DND-41 (cell line): Measurements from ENCODE around the gene CCNC.

Experiments used
- ATAC-seq: fragments of 200-7000 bp; cut with Tn5 transposase; 3 replicates; pipeline ENCODE4 v1.9.1; 2021; ENCODE audit warnings: low read depth; ENCODE audit not compliant: insufficient read depth
- DNase-seq: peaks from one replicate; pipeline ENCODE4 v3.0.0-alpha.2; 2020
- H2AFZ ChIP-seq: 2 replicates; pipeline ENCODE4 v1.6.0; 2012; ENCODE audit warnings: low read depth, low read length
- H3K27ac ChIP-seq: 2 replicates; pipeline ENCODE4 v1.5.1; 2012; ENCODE audit warnings: low read length, inconsistent platforms
- H3K27me3 ChIP-seq: fragments of 200-600 bp; sonication (generic); 2 replicates; pipeline ENCODE4 v1.6.0; 2012; ENCODE audit warnings: low read length, mild to moderate bottlenecking, inconsistent platforms; ENCODE audit not compliant: insufficient read depth, poor library complexity
- H3K36me3 ChIP-seq: 2 replicates; pipeline ENCODE4 v1.5.1; 2012; ENCODE audit warnings: low read length, inconsistent platforms; ENCODE audit not compliant: insufficient read depth
- H3K4me1 ChIP-seq: 2 replicates; pipeline ENCODE4 v1.5.1; 2012; ENCODE audit warnings: mild to moderate bottlenecking, low read length; ENCODE audit not compliant: insufficient read depth
- H3K4me2 ChIP-seq: 2 replicates; pipeline ENCODE4 v1.6.0; 2012; ENCODE audit warnings: mild to moderate bottlenecking, moderate library complexity, low read length, inconsistent platforms; ENCODE audit not compliant: insufficient read depth
- H3K4me3 ChIP-seq, 2 experiments: fragments of 200-600 bp in 1 of 2; shearing (Covaris generic) in 1 of 2; 2 replicates each; pipeline ENCODE4 v1.5.1; 2012 to 2016; ENCODE audit warnings: inconsistent platforms in 2 of 2, low read length in 2 of 2, mild to moderate bottlenecking in 2 of 2, low read depth in 1 of 2, moderate library complexity in 1 of 2
- H3K79me2 ChIP-seq: 2 replicates; pipeline ENCODE4 v1.6.0; 2012; ENCODE audit warnings: low read length, inconsistent platforms; ENCODE audit not compliant: insufficient read depth
- H3K9ac ChIP-seq: 2 replicates; pipeline ENCODE4 v1.6.0; 2012; ENCODE audit warnings: low read depth, mild to moderate bottlenecking, inconsistent platforms, low read length, moderate library complexity
- H3K9me3 ChIP-seq: 2 replicates; pipeline ENCODE4 v1.5.1; 2012; ENCODE audit warnings: low read length, moderate library complexity, mild to moderate bottlenecking, inconsistent platforms; ENCODE audit not compliant: insufficient read depth, severe bottlenecking
- H4K20me1 ChIP-seq: 2 replicates; pipeline ENCODE4 v1.6.0; 2012; ENCODE audit warnings: low read length; ENCODE audit not compliant: insufficient read depth
- EZH2 ChIP-seq: IDR thresholded peaks from 3 replicates; pipeline ENCODE4 v1.6.1; 2012; ENCODE audit warnings: borderline replicate concordance, low read depth, mild to moderate bottlenecking, moderate library complexity, low read length, inconsistent platforms; ENCODE audit not compliant: severe bottlenecking
- TF ChIP-seq, protein P1 (sequence below): IDR thresholded peaks from 2 replicates; pipeline ENCODE4 v1.5.1; 2012; ENCODE audit warnings: borderline replicate concordance, low read length, moderate library complexity, mild to moderate bottlenecking; ENCODE audit not compliant: poor library complexity, severe bottlenecking; ENCODE audit errors: extremely low read depth

Gene CCNC, protein sequence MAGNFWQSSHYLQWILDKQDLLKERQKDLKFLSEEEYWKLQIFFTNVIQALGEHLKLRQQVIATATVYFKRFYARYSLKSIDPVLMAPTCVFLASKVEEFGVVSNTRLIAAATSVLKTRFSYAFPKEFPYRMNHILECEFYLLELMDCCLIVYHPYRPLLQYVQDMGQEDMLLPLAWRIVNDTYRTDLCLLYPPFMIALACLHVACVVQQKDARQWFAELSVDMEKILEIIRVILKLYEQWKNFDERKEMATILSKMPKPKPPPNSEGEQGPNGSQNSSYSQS

DNA sequence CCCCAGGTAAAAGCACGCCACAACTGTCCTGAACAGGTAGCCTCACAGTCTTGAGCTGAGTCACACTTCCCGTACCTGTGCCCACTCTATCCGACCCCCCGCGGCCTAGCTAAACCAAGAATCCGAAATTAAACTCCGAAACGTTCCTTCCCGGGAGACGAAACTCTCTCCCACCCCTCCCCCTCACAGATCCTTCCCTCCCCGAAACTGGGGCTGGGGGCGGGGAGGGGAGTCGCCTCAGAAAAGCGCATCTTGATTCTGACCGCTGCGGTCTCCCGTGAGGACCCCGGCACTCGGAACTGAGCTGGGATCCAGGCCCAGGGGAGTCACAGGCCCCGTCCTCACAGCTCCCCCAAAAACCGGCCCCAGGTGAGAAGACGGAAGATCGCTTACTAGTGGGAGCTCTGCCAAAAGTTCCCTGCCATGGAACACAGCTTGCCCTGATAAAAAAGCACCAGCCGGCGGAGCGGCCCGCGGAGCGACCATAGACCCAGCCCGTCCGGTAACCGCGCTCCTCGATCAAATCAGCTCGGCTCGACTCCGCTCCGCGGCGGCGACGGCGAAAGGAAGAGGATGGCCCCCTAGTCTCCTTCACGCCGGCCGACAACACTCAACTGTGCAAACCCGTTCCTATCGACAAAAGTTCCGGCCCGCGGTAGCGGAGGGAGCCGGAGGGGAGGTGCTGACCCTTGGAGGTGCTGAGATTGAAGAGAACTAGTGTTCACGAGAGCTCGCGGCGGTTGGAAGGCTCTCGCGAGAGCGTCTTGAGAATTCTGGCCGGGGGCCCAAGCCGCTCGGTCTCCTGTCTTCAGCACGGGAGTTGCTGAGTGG, at the start of gene CCNC:
CCNC (minus strand) TSS at position 558 of the 831 bp plus-strand sequence; CDS start at position 425, 133 bp downstream.
- Histone ChIP-seq H3K4me2 (peak within 1 kb of the TSS; percentile 75), H4K20me1 (peaks cover 9% of the 10 kb centered on the region; the same call in 1 of the 2 replicates), H3K4me3 (peak within 1 kb of the TSS; percentile 88 to 95), H3K9ac (peak within 1 kb of the TSS; percentile 91), H3K79me2 (peaks cover 52% of the 10 kb centered on the region), H3K27ac (peak within 1 kb of the TSS; percentile 88), H2AFZ (peak within 1 kb of the TSS; percentile 80), H3K36me3 (peaks cover 2% of the 10 kb centered on the region; the same call in 1 of the 2 replicates), H3K9me3 (no peaks in the 10 kb centered on the region), H3K27me3 (no peaks in the 10 kb centered on the region), H3K4me1 (peaks cover 31% of the 10 kb centered on the region)
- DNase-seq (peak; percentile 96), ATAC-seq (peak; percentile 96)
- TF ChIP-seq EZH2 = no peak
- TF ChIP-seq, protein P1, sequence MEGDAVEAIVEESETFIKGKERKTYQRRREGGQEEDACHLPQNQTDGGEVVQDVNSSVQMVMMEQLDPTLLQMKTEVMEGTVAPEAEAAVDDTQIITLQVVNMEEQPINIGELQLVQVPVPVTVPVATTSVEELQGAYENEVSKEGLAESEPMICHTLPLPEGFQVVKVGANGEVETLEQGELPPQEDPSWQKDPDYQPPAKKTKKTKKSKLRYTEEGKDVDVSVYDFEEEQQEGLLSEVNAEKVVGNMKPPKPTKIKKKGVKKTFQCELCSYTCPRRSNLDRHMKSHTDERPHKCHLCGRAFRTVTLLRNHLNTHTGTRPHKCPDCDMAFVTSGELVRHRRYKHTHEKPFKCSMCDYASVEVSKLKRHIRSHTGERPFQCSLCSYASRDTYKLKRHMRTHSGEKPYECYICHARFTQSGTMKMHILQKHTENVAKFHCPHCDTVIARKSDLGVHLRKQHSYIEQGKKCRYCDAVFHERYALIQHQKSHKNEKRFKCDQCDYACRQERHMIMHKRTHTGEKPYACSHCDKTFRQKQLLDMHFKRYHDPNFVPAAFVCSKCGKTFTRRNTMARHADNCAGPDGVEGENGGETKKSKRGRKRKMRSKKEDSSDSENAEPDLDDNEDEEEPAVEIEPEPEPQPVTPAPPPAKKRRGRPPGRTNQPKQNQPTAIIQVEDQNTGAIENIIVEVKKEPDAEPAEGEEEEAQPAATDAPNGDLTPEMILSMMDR = no peak

DNA sequence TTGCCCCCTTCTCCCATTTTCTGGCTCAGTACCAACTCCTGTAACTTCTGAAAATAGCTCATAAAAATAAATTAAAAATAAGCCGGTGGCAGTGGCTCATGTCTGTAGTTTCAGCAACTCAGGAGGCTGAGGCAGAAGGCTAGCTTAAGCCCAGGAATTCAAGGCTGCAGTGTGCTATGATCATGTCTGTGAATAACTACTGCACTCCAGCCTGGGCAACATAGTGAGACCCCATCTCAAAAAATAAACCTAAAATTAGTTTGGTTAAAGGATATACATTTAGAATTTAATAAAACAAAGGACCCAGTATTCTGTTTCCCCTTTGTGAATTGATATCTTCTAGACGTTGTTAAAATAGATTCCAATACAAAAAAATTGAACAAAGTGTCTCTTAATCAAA, 48.7 kb upstream of the CCNC start:
- no peaks in the 10 kb centered on the region for H3K79me2 ChIP-seq

DNA sequence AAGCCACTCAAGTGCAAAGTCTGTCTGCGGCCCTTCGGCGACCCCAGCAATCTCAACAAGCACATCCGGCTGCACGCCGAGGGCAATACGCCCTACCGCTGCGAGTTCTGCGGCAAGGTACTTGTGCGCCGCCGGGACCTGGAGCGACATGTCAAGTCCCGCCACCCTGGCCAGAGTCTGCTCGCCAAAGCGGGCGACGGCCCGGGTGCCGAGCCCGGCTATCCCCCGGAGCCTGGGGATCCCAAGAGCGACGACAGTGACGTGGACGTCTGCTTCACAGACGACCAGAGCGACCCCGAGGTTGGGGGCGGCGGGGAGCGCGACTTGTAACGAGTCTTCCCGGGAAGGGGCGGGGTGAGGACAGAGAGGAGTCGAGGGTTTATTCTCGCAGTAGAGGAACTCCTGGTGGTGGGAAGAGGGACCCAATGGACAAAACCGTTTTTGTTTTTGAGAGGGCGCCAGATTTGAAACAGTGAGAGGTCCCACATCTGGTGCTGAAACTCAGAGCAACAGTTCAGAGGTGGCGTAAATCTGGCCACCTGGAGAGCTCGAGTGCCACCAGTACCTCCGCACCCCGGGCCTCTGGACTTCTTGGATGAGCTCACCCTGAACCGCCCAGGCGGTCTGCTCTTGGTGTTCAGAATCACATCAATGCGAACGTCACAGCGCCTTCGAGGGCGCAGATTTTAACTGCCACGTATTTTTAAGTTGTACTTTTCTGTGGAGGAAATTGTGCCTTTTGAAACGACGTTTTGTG, 46.1 kb upstream of the CCNC start:
- Histone ChIP-seq H3K4me2 (no peak overlapping the region), H3K27ac (no peak overlapping the region), H3K36me3 (no peaks in the 10 kb centered on the region), H3K9ac (no peak overlapping the region), H3K4me3 (no peak overlapping the region), H2AFZ (no peak overlapping the region), H3K27me3 (no peaks in the 10 kb centered on the region), H3K9me3 (no peaks in the 10 kb centered on the region), H3K4me1 (peaks cover 22% of the 10 kb centered on the region), H3K79me2 (no peaks in the 10 kb centered on the region), H4K20me1 (no peaks in the 10 kb centered on the region)
- no peak for ATAC-seq
- no peak for DNase-seq
- no peak for TF ChIP-seq EZH2
- TF ChIP-seq, protein P1 = no peak

More for the DNA sequence above, 48.7 kb upstream of the CCNC start:
- Histone ChIP-seq H3K27ac (no peak overlapping the region), H4K20me1 (no peaks in the 10 kb centered on the region), H3K27me3 (peaks cover 10% of the 10 kb centered on the region), H3K9ac (no peak overlapping the region), H3K9me3 (no peaks in the 10 kb centered on the region), H3K36me3 (no peaks in the 10 kb centered on the region), H2AFZ (no peak overlapping the region), H3K4me3 (no peak overlapping the region), H3K4me2 (no peak overlapping the region), H3K4me1 (no peaks in the 10 kb centered on the region)
- no peak for TF ChIP-seq EZH2
- TF ChIP-seq, protein P1 = no peak
- ATAC-seq (no peak), DNase-seq (no peak)
